CD4-positive, alpha-beta memory T cell (primary cell): ENCODE data around the gene PREX1. TPM values are rescaled to one million over a fixed set of nuclear protein-coding genes. Genes with fewer than 3 reads are reported as not detected.

ENCODE experiments used
- CTCF ChIA-PET: fragments of 350-600 bp; sonication (Branson Sonifier 250); formaldehyde crosslinking; loops from one replicate; lab custom pipeline; 2021; ENCODE audit warnings: inconsistent platforms; ENCODE audit not compliant: partially characterized antibody; lab: Charles Lee
- POLR2A ChIA-PET: fragments of 350-600 bp; sonication (Branson Sonifier 250); formaldehyde crosslinking; loops from one replicate; lab custom pipeline; 2021; ENCODE audit not compliant: partially characterized antibody; lab: Charles Lee
- DNase-seq, 5 donors: peaks; one replicate each; pipeline versions ENCODE4 v3.0.0 to v3.0.0-alpha.2; 2020 to 2022; ENCODE audit warnings: mixed read lengths in 1 of 5
- H3K27ac ChIP-seq: one replicate; pipeline ENCODE4 v1.7.0; 2013; ENCODE audit warnings: low read depth, low read length
- H3K27me3 ChIP-seq: 2 replicates; pipeline ENCODE4 v1.7.0; 2013; ENCODE audit warnings: mild to moderate bottlenecking, low read length, moderate library complexity; ENCODE audit not compliant: insufficient read depth
- H3K36me3 ChIP-seq: 2 replicates; pipeline ENCODE4 v1.7.0; 2013; ENCODE audit warnings: mild to moderate bottlenecking, low read length, moderate library complexity; ENCODE audit not compliant: insufficient read depth
- H3K4me1 ChIP-seq: 2 replicates; pipeline ENCODE4 v1.7.0; 2013; ENCODE audit warnings: mild to moderate bottlenecking, low read length, moderate library complexity; ENCODE audit not compliant: insufficient read depth
- H3K4me3 ChIP-seq, 2 donors: one replicate each; pipeline ENCODE4 v1.7.0; 2013; ENCODE audit warnings: low read length in 2 of 2, mild to moderate bottlenecking in 1 of 2
- H3K9me3 ChIP-seq, 2 donors: one replicate each; pipeline ENCODE4 v1.7.0; 2013; ENCODE audit warnings: low read length in 2 of 2, control low read depth in 1 of 2; ENCODE audit not compliant: control insufficient read depth in 1 of 2
- H3K27ac Mint-ChIP-seq, 7 donors: one replicate each; pipeline ENCODE4 v1.8.0; 2020 to 2021; ENCODE audit warnings: mixed read lengths in 7 of 7, mild to moderate bottlenecking in 6 of 7, inconsistent platforms in 3 of 7, moderate library complexity in 3 of 7
- H3K27me3 Mint-ChIP-seq, 2 donors: one replicate each; pipeline ENCODE4 v1.8.0; 2020 to 2021; ENCODE audit warnings: mixed read lengths in 2 of 2
- H3K36me3 Mint-ChIP-seq, 2 donors: one replicate each; pipeline ENCODE4 v1.8.0; 2020 to 2021; ENCODE audit warnings: mixed read lengths in 2 of 2, inconsistent platforms in 1 of 2, mild to moderate bottlenecking in 1 of 2
- H3K4me1 Mint-ChIP-seq, 4 donors: one replicate each; pipeline ENCODE4 v1.8.0; 2020 to 2021; ENCODE audit warnings: mixed read lengths in 4 of 4, mild to moderate bottlenecking in 1 of 4
- H3K4me3 Mint-ChIP-seq, 8 donors: one replicate each; pipeline ENCODE4 v1.8.0; 2020 to 2021; ENCODE audit warnings: mixed read lengths in 8 of 8, mild to moderate bottlenecking in 7 of 8, moderate library complexity in 6 of 8, inconsistent platforms in 3 of 8
- H3K9me3 Mint-ChIP-seq, 8 donors: one replicate each; pipeline ENCODE4 v1.8.0; 2020 to 2021; ENCODE audit warnings: mixed read lengths in 8 of 8, mild to moderate bottlenecking in 5 of 8, inconsistent platforms in 3 of 8, moderate library complexity in 1 of 8
- intact Hi-C: fragments of 100-400 bp; cut with micrococcal nuclease; formaldehyde crosslinking; loops from one replicate; pipeline ENCODE4 v1.15.1; 2023
- polyA plus RNA-seq, 2 donors: library from polyadenylated mRNA; unstranded; fragments of 300-500 nt; fragmentation: Illumina TruSeq; gene quantifications; one replicate each; pipeline ENCODE4 v1.2.3, GENCODE V29; 2021
- total RNA-seq, 2 experiments: library from RNA; stranded (reverse); gene quantifications; one replicate each; pipeline ENCODE4 v1.2.3, GENCODE V29; 2021

PREX1 gene
- total and polyA plus RNA-seq, 4 experiments from 2014 or later, result 10.6 to 165 (median 122) TPM

GRCh38 chr20:48642105-48642880 lies 185.5 kb downstream of the PREX1 start:
- CTCF ChIA-PET, result interaction anchor here (2.7 kb wide), 1 partner anchor 15 kb away, joined by 9 read pairs; no protein-coding TSS in a partner anchor
- Histone ChIP-seq H3K27me3 (no peaks in the 10 kb centered on the region), H3K36me3 (peaks cover 84% of the 10 kb centered on the region), H3K4me3 (no peak overlapping the region), H3K4me1 (no peaks in the 10 kb centered on the region), H3K27ac (no peak overlapping the region), H3K9me3 (no peaks in the 10 kb centered on the region)
- Mint-ChIP-seq H3K9me3 (peaks cover 0 to 9% (median 0%) of the 10 kb centered on the region in 8 donors), H3K27ac (peak overlapping the region in 1 of 7 donors; percentile 77), H3K4me3 (no peak overlapping the region), H3K27me3 (no peaks in the 10 kb centered on the region), H3K4me1 (peaks cover 0 to 6% (median 2%) of the 10 kb centered on the region in 4 donors), H3K36me3 (peaks cover 50 to 78% of the 10 kb centered on the region in 2 donors)
- DNase-seq, result no peak
- POLR2A ChIA-PET, result no interaction called here
- intact Hi-C loops, result no loop called here

- Histone ChIP-seq H3K36me3 (peaks cover 79% of the 10 kb centered on the region), H3K4me3 (no peak overlapping the region), H3K27me3 (no peaks in the 10 kb centered on the region), H3K9me3 (no peaks in the 10 kb centered on the region), H3K4me1 (no peaks in the 10 kb centered on the region), H3K27ac (no peak overlapping the region)
- ChIA-PET CTCF (interaction anchor here (1.6 kb wide), 1 partner anchor 16 kb away, joined by 5 read pairs; no protein-coding TSS in a partner anchor), POLR2A (no interaction called here)
- H3K4me3 Mint-ChIP-seq, result no peak overlapping the region
- no peak for DNase-seq
- no peaks in the 10 kb centered on the region for H3K27me3 Mint-ChIP-seq
- peak overlapping the region in 3 of 7 donors; percentile 48 to 66 (median 63) for H3K27ac Mint-ChIP-seq
- intact Hi-C loops, result no loop called here
- peaks cover 49 to 74% of the 10 kb centered on the region in 2 donors for H3K36me3 Mint-ChIP-seq
- H3K4me1 Mint-ChIP-seq, result peaks cover 0 to 6% (median 2%) of the 10 kb centered on the region in 4 donors
- H3K9me3 Mint-ChIP-seq, result peaks cover 0 to 8% (median 0%) of the 10 kb centered on the region in 8 donors
Measured at GRCh38 chr20:48640871-48641270, 186.9 kb downstream of the PREX1 start.

GRCh38 chr20:48639899-48640298 lies 187.9 kb downstream of the PREX1 start:
- DNase-seq, result no peak
- no peak overlapping the region for H3K4me3 ChIP-seq
- Mint-ChIP-seq H3K27me3 (no peaks in the 10 kb centered on the region), H3K27ac (peak overlapping the region in 3 of 7 donors; percentile 66 to 85 (median 85)), H3K9me3 (peaks cover 0 to 3% (median 0%) of the 10 kb centered on the region in 8 donors), H3K4me3 (no peak overlapping the region), H3K36me3 (peaks cover 49 to 74% of the 10 kb centered on the region in 2 donors), H3K4me1 (peaks cover 0 to 6% (median 2%) of the 10 kb centered on the region in 4 donors)
- POLR2A ChIA-PET, result no interaction called here
- H3K27me3 ChIP-seq, result no peaks in the 10 kb centered on the region
- H3K9me3 ChIP-seq, result no peaks in the 10 kb centered on the region
- H3K36me3 ChIP-seq, result peaks cover 73% of the 10 kb centered on the region
- intact Hi-C loops, result no loop called here
- CTCF ChIA-PET, result interaction anchor here (0.6 to 2.6 kb wide), 3 partner anchors 17 to 266 kb away, joined by 3 to 11 read pairs (median 5); no protein-coding TSS in a partner anchor
- H3K4me1 ChIP-seq, result no peaks in the 10 kb centered on the region
- H3K27ac ChIP-seq, result no peak overlapping the region

GRCh38 chr20:48638546-48638945 lies 189.3 kb downstream of the PREX1 start:
- Histone ChIP-seq H3K36me3 (peaks cover 74% of the 10 kb centered on the region), H3K4me3 (no peak overlapping the region), H3K9me3 (no peaks in the 10 kb centered on the region), H3K27ac (no peak overlapping the region), H3K4me1 (no peaks in the 10 kb centered on the region), H3K27me3 (no peaks in the 10 kb centered on the region)
- H3K9me3 Mint-ChIP-seq, result peaks cover 0 to 3% (median 0%) of the 10 kb centered on the region in 8 donors
- intact Hi-C loops, result no loop called here
- H3K27me3 Mint-ChIP-seq, result no peaks in the 10 kb centered on the region
- H3K4me1 Mint-ChIP-seq, result peaks cover 0 to 9% (median 3%) of the 10 kb centered on the region in 4 donors
- H3K4me3 Mint-ChIP-seq, result peak overlapping the region in 1 of 8 donors; percentile 4
- H3K27ac Mint-ChIP-seq, result peak overlapping the region in 2 of 7 donors; percentile 57 to 61
- ChIA-PET CTCF (interaction anchor here (2.6 kb wide), 1 partner anchor 267 kb away, joined by 11 read pairs; no protein-coding TSS in a partner anchor), POLR2A (no interaction called here)
- peaks cover 55 to 69% of the 10 kb centered on the region in 2 donors for H3K36me3 Mint-ChIP-seq
- no peak for DNase-seq

GRCh38 chr20:48637461-48637860 lies 190.3 kb downstream of the PREX1 start:
- peak overlapping the region in 2 of 7 donors; percentile 7 to 88 for H3K27ac Mint-ChIP-seq

GRCh38 chr20:48636301-48636700 lies 191.5 kb downstream of the PREX1 start:
- no peaks in the 10 kb centered on the region for H3K27me3 Mint-ChIP-seq
- Histone ChIP-seq H3K27me3 (no peaks in the 10 kb centered on the region), H3K27ac (no peak overlapping the region), H3K36me3 (peaks cover 78% of the 10 kb centered on the region), H3K9me3 (no peaks in the 10 kb centered on the region), H3K4me3 (no peak overlapping the region), H3K4me1 (no peaks in the 10 kb centered on the region)
- H3K36me3 Mint-ChIP-seq, result peaks cover 62 to 72% of the 10 kb centered on the region in 2 donors
- ChIA-PET POLR2A (interaction anchor here (1.2 kb wide), 1 partner anchor 269 kb away, joined by 3 read pairs; no protein-coding TSS in a partner anchor), CTCF (interaction anchor here (0.6 to 3.2 kb wide), 4 partner anchors 11 to 273 kb away, joined by 3 to 34 read pairs (median 5); no protein-coding TSS in a partner anchor)
- intact Hi-C loops, result loop anchor here (1.0 kb wide), 1 partner anchor 269 kb away; no protein-coding TSS in a partner anchor
- H3K9me3 Mint-ChIP-seq, result peaks cover 0 to 3% (median 0%) of the 10 kb centered on the region in 8 donors
- no peak overlapping the region for H3K27ac Mint-ChIP-seq
- H3K4me3 Mint-ChIP-seq, result peak overlapping the region in 1 of 8 donors; percentile 12
- DNase-seq, result no peak
- H3K4me1 Mint-ChIP-seq, result peaks cover 0 to 9% (median 3%) of the 10 kb centered on the region in 4 donors

More at GRCh38 chr20:48637461-48637860, 190.3 kb downstream of the PREX1 start:
- peaks cover 74% of the 10 kb centered on the region for H3K36me3 ChIP-seq
- H3K9me3 ChIP-seq, result no peaks in the 10 kb centered on the region
- Mint-ChIP-seq H3K36me3 (peaks cover 61 to 76% of the 10 kb centered on the region in 2 donors), H3K4me3 (no peak overlapping the region), H3K27me3 (no peaks in the 10 kb centered on the region), H3K9me3 (peaks cover 0 to 3% (median 0%) of the 10 kb centered on the region in 8 donors), H3K4me1 (peaks cover 0 to 9% (median 3%) of the 10 kb centered on the region in 4 donors)
- CTCF ChIA-PET, result interaction anchor here (0.8 to 2.6 kb wide), 2 partner anchors 18 to 268 kb away, joined by 3 to 11 read pairs; no protein-coding TSS in a partner anchor
- POLR2A ChIA-PET, result no interaction called here
- H3K27me3 ChIP-seq, result no peaks in the 10 kb centered on the region
- no peaks in the 10 kb centered on the region for H3K4me1 ChIP-seq
- DNase-seq, result no peak
- H3K4me3 ChIP-seq, result no peak overlapping the region
- intact Hi-C loops, result no loop called here
- no peak overlapping the region for H3K27ac ChIP-seq
